ENCODE results near the gene SOX8. TPM values are rescaled to one million over a fixed set of nuclear protein-coding genes. Genes with fewer than 3 reads are reported as not detected.

SOX8 gene
- total RNA-seq, 1 donor from 2014 or later = 0.98 TPM

DNA sequence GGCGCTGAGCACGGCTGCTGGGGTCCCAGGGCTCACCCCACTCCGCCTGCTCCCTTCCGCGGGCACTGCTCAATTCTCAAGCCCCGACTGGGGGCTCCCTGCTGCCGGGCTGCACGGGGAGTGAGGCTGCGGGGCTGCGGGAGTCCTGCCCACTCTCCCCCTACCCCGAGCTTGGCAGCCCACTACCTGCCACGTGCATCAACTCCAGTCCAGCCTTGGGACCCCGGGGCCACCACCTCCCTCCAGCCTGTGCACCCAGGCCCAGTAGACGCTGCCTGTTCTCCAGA lies 47.6 kb downstream of the SOX8 start:
- H3K27ac ChIP-seq (ENCODE audit: low read depth, low read length) = no peak overlapping the region
- no peak overlapping the region for H3K4me2 ChIP-seq (ENCODE audit: low read length)
- no peak overlapping the region for H3K4me3 ChIP-seq (ENCODE audit: insufficient read depth, low read depth, low read length)
- no peak for FAIRE-seq
- H3K9me3 ChIP-seq (ENCODE audit: insufficient read depth, low read depth, low read length) = peaks cover 9% of the 10 kb centered on the region
- H4K20me1 ChIP-seq (ENCODE audit: insufficient read depth, low read length) = no peaks in the 10 kb centered on the region
- H2AFZ ChIP-seq (ENCODE audit: low read depth, low read length) = no peak overlapping the region
- no peaks in the 10 kb centered on the region for H3K4me1 ChIP-seq (ENCODE audit: insufficient read depth, low read length)
- DNase-seq (ENCODE audit: low read depth) = no peak
- H3K27ac Mint-ChIP-seq (ENCODE audit: unreplicated experiment) = no peak overlapping the region
- H3K4me3 Mint-ChIP-seq (ENCODE audit: unreplicated experiment) = no peak overlapping the region
- no peaks in the 10 kb centered on the region for H3K4me1 Mint-ChIP-seq (ENCODE audit: low read depth, unreplicated experiment)
- H3K79me2 ChIP-seq (ENCODE audit: insufficient read depth, low read length) = no peaks in the 10 kb centered on the region
- no peaks in the 10 kb centered on the region for H3K9me3 Mint-ChIP-seq (ENCODE audit: unreplicated experiment)
- H3K36me3 Mint-ChIP-seq (ENCODE audit: low read depth, unreplicated experiment) = no peaks in the 10 kb centered on the region
- no peaks in the 10 kb centered on the region for H3K36me3 ChIP-seq (ENCODE audit: insufficient read depth, low read length)
- peaks cover 25% of the 10 kb centered on the region for H3K27me3 ChIP-seq (ENCODE audit: insufficient read depth, low read length)
- H3K27me3 Mint-ChIP-seq (ENCODE audit: low read depth, unreplicated experiment) = peaks cover 29% of the 10 kb centered on the region
- H3K9ac ChIP-seq (ENCODE audit: low read length) = no peak overlapping the region
- TF ChIP-seq, protein P1, sequence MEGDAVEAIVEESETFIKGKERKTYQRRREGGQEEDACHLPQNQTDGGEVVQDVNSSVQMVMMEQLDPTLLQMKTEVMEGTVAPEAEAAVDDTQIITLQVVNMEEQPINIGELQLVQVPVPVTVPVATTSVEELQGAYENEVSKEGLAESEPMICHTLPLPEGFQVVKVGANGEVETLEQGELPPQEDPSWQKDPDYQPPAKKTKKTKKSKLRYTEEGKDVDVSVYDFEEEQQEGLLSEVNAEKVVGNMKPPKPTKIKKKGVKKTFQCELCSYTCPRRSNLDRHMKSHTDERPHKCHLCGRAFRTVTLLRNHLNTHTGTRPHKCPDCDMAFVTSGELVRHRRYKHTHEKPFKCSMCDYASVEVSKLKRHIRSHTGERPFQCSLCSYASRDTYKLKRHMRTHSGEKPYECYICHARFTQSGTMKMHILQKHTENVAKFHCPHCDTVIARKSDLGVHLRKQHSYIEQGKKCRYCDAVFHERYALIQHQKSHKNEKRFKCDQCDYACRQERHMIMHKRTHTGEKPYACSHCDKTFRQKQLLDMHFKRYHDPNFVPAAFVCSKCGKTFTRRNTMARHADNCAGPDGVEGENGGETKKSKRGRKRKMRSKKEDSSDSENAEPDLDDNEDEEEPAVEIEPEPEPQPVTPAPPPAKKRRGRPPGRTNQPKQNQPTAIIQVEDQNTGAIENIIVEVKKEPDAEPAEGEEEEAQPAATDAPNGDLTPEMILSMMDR (IDR thresholded peaks at IDR 0.05; ENCODE audit: insufficient read depth, low read depth, low read length) = no peak

DNA sequence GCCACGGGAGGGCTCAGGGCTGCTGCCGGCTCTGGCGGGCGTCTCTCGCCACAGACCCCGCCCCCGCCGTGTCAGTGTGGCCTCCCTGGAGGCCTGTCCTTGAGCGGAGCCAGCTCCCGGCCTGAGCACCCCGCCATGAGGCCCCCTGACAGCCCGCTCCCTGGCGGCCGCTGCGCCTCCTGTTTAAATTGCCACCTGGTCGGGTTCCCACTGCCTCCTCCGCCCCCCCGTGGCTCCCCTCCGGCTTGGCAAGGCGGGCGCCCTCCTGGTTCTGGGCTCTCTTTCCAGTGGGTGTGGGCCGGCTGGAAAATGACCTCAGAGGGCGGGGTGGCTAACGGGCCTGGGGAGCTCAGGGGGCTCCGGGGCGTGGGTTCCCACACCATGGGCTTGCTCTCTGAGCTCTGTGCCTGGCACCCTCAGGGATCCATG lies 48.9 kb downstream of the SOX8 start:
- H3K36me3 ChIP-seq (ENCODE audit: insufficient read depth, low read length) = no peaks in the 10 kb centered on the region
- no peaks in the 10 kb centered on the region for H3K36me3 Mint-ChIP-seq (ENCODE audit: low read depth, unreplicated experiment)
- DNase-seq (ENCODE audit: low read depth) = no peak
- no peak overlapping the region for H3K4me3 ChIP-seq (ENCODE audit: insufficient read depth, low read depth, low read length)
- no peak overlapping the region for H3K27ac Mint-ChIP-seq (ENCODE audit: unreplicated experiment)
- no peak overlapping the region for H3K4me2 ChIP-seq (ENCODE audit: low read length)
- H3K9ac ChIP-seq (ENCODE audit: low read length) = no peak overlapping the region
- TF ChIP-seq EZH2 (IDR thresholded peaks at IDR 0.05; ENCODE audit: insufficient read depth, low read length) = no peak
- TF ChIP-seq, protein P1 (IDR thresholded peaks at IDR 0.05; ENCODE audit: insufficient read depth, low read depth, low read length) = no peak
- H3K27me3 ChIP-seq (ENCODE audit: insufficient read depth, low read length) = peaks cover 19% of the 10 kb centered on the region
- FAIRE-seq = no peak
- H3K9me3 Mint-ChIP-seq (ENCODE audit: unreplicated experiment) = no peaks in the 10 kb centered on the region
- H3K4me1 Mint-ChIP-seq (ENCODE audit: low read depth, unreplicated experiment) = no peaks in the 10 kb centered on the region
- no peak overlapping the region for H3K4me3 Mint-ChIP-seq (ENCODE audit: unreplicated experiment)
- no peaks in the 10 kb centered on the region for H3K4me1 ChIP-seq (ENCODE audit: insufficient read depth, low read length)
- H2AFZ ChIP-seq (ENCODE audit: low read depth, low read length) = no peak overlapping the region
- H3K27ac ChIP-seq (ENCODE audit: low read depth, low read length) = no peak overlapping the region
- peaks cover 25% of the 10 kb centered on the region for H3K27me3 Mint-ChIP-seq (ENCODE audit: low read depth, unreplicated experiment)
- no peaks in the 10 kb centered on the region for H4K20me1 ChIP-seq (ENCODE audit: insufficient read depth, low read length)
- peaks cover 9% of the 10 kb centered on the region for H3K9me3 ChIP-seq (ENCODE audit: insufficient read depth, low read depth, low read length)
- H3K79me2 ChIP-seq (ENCODE audit: insufficient read depth, low read length) = no peaks in the 10 kb centered on the region

DNA sequence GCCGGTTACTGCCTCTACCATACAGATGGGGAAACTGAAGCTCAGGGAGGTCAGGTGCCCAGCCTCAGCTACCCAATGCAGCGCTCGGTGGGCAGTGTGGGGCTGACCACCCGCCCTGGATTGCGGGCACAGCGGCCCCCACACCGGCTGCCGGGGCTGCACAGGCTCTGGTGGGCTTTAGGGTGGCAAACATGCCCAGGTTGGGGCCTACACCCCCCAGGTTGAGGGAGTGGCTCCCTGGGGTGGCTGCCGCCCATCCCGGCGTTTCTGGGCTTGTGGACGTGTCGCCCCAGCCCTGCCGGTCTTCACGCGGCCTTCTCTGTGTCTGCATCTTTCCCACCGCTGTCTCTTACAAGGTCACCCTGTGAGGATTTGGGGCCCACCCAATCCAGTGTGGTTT lies 50.1 kb downstream of the SOX8 start:
- H3K9me3 Mint-ChIP-seq (ENCODE audit: unreplicated experiment) = no peaks in the 10 kb centered on the region
- H3K36me3 Mint-ChIP-seq (ENCODE audit: low read depth, unreplicated experiment) = no peaks in the 10 kb centered on the region
- H3K27me3 Mint-ChIP-seq (ENCODE audit: low read depth, unreplicated experiment) = peaks cover 18% of the 10 kb centered on the region
- FAIRE-seq (no peak), DNase-seq (ENCODE audit: low read depth) (no peak)
- H3K4me1 Mint-ChIP-seq (ENCODE audit: low read depth, unreplicated experiment) = no peaks in the 10 kb centered on the region
- Histone ChIP-seq H3K4me2 (ENCODE audit: low read length) (no peak overlapping the region), H2AFZ (ENCODE audit: low read depth, low read length) (no peak overlapping the region), H3K27me3 (ENCODE audit: insufficient read depth, low read length) (peaks cover 13% of the 10 kb centered on the region), H3K27ac (ENCODE audit: low read depth, low read length) (no peak overlapping the region), H3K9ac (ENCODE audit: low read length) (no peak overlapping the region), H3K36me3 (ENCODE audit: insufficient read depth, low read length) (no peaks in the 10 kb centered on the region), H4K20me1 (ENCODE audit: insufficient read depth, low read length) (no peaks in the 10 kb centered on the region), H3K9me3 (ENCODE audit: insufficient read depth, low read depth, low read length) (peaks cover 9% of the 10 kb centered on the region), H3K4me1 (ENCODE audit: insufficient read depth, low read length) (peaks cover under 1% of the 10 kb centered on the region), H3K4me3 (ENCODE audit: insufficient read depth, low read depth, low read length) (no peak overlapping the region), H3K79me2 (ENCODE audit: insufficient read depth, low read length) (no peaks in the 10 kb centered on the region)
- TF ChIP-seq, protein P1 (IDR thresholded peaks at IDR 0.05; ENCODE audit: insufficient read depth, low read depth, low read length) = no peak
- TF ChIP-seq EZH2 (IDR thresholded peaks at IDR 0.05; ENCODE audit: insufficient read depth, low read length) = no peak
- no peak overlapping the region for H3K4me3 Mint-ChIP-seq (ENCODE audit: unreplicated experiment)
- no peak overlapping the region for H3K27ac Mint-ChIP-seq (ENCODE audit: unreplicated experiment)
